ENCODE results near the gene STRIP2. TPM values are rescaled to one million over a fixed set of nuclear protein-coding genes. Genes with fewer than 3 reads are reported as not detected.

Gene STRIP2
- total and polyA plus RNA-seq, 9 of the 15 experiments (the other 6 are each of a cell fraction or from before 2014, with no cell fraction given), result 10.1 to 81.8 (median 42.3) TPM

DNA sequence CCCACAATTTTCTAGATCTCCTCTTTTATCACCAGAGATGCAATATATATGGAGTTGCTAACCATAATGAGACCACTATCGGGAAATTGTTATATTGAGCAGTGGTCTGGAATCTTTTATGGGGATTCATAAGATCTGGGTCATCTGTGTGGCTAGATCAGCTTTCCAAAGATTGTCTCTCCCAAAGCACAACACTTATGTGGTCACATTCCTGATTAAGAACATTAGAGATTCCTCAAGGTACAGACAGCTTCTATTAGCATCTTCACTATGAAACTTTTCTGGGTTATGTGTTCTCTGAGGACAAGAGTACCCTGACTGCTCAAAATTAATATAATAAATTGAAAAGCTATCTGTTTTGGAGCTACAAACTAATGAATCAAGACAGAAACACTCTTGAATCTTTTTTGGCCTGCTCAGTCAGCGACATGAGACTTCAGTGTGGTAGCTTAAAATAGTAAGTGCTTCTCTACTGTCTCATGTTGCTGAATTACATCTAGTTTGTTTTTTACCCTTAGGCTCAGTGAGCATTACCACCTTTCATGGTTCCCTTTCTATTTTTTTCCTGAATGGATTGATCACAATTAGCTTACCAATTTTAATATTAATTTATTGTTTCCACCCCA, 42.6 kb upstream of the STRIP2 start:
- ATAC-seq (no peak), FAIRE-seq (no peak), DNase-seq (ENCODE audit: extremely low read depth in 1 of 4, low spot score in 3 of 4) (no peak)
- BruUV-seq (replicated peaks), result no TSS peak
- Histone ChIP-seq H3K9me3 (replicated peaks; ENCODE audit: control insufficient read depth, insufficient read depth, low read depth, low read length) (no peaks in the 10 kb centered on the region), H3K27ac (ENCODE audit: extremely low read depth, low read depth, low read length) (no peak overlapping the region), H3K4me3 (no peak overlapping the region), H3K9me1 (ENCODE audit: control insufficient read depth, insufficient read depth, low read length) (no peaks in the 10 kb centered on the region), H2AFZ (ENCODE audit: low read depth, low read length) (no peak overlapping the region), H4K20me1 (replicated peaks; ENCODE audit: control insufficient read depth, insufficient read depth, low read length) (no peaks in the 10 kb centered on the region), H3K36me3 (ENCODE audit: control insufficient read depth, insufficient read depth, low read length) (no peaks in the 10 kb centered on the region; the same call in 2 of the 3 replicates), H3K27me3 (ENCODE audit: control insufficient read depth in 2 of 2, insufficient read depth in 2 of 2, low read length in 2 of 2) (no peaks in the 10 kb centered on the region), H3K9ac (ENCODE audit: insufficient read depth in 1 of 2, low read depth in 2 of 2, low read length in 2 of 2) (no peak overlapping the region), H3K4me2 (ENCODE audit: insufficient read depth, low read length) (no peak overlapping the region), H3K79me2 (ENCODE audit: control insufficient read depth, insufficient read depth, low read length) (no peaks in the 10 kb centered on the region), H3K4me1 (replicated peaks in 1 of 2; ENCODE audit: control insufficient read depth in 2 of 2, insufficient read depth in 2 of 2, low read length in 2 of 2) (peaks cover 0 to 5% of the 10 kb centered on the region in 2 experiments; a peak in 3 of 5 replicates)
- POLR2A ChIA-PET, result interaction anchor here (0.7 to 1.6 kb wide), 4 partner anchors 10 to 47 kb away, joined by 3 to 6 read pairs (median 4); partner anchors contain the start of gene STRIP2
- TF ChIP-seq HDAC8 (tag; IDR thresholded peaks at IDR 0.05) (no peak), ZSCAN29 (IDR thresholded peaks at IDR 0.05) (no peak), LEF1 (IDR thresholded peaks at IDR 0.05) (no peak), NCOA1 (IDR thresholded peaks at IDR 0.05; ENCODE audit: low read depth) (no peak), TCF3 (CRISPR knock-in tag; IDR thresholded peaks at IDR 0.05) (no peak)
- TF ChIP-seq, protein P1, sequence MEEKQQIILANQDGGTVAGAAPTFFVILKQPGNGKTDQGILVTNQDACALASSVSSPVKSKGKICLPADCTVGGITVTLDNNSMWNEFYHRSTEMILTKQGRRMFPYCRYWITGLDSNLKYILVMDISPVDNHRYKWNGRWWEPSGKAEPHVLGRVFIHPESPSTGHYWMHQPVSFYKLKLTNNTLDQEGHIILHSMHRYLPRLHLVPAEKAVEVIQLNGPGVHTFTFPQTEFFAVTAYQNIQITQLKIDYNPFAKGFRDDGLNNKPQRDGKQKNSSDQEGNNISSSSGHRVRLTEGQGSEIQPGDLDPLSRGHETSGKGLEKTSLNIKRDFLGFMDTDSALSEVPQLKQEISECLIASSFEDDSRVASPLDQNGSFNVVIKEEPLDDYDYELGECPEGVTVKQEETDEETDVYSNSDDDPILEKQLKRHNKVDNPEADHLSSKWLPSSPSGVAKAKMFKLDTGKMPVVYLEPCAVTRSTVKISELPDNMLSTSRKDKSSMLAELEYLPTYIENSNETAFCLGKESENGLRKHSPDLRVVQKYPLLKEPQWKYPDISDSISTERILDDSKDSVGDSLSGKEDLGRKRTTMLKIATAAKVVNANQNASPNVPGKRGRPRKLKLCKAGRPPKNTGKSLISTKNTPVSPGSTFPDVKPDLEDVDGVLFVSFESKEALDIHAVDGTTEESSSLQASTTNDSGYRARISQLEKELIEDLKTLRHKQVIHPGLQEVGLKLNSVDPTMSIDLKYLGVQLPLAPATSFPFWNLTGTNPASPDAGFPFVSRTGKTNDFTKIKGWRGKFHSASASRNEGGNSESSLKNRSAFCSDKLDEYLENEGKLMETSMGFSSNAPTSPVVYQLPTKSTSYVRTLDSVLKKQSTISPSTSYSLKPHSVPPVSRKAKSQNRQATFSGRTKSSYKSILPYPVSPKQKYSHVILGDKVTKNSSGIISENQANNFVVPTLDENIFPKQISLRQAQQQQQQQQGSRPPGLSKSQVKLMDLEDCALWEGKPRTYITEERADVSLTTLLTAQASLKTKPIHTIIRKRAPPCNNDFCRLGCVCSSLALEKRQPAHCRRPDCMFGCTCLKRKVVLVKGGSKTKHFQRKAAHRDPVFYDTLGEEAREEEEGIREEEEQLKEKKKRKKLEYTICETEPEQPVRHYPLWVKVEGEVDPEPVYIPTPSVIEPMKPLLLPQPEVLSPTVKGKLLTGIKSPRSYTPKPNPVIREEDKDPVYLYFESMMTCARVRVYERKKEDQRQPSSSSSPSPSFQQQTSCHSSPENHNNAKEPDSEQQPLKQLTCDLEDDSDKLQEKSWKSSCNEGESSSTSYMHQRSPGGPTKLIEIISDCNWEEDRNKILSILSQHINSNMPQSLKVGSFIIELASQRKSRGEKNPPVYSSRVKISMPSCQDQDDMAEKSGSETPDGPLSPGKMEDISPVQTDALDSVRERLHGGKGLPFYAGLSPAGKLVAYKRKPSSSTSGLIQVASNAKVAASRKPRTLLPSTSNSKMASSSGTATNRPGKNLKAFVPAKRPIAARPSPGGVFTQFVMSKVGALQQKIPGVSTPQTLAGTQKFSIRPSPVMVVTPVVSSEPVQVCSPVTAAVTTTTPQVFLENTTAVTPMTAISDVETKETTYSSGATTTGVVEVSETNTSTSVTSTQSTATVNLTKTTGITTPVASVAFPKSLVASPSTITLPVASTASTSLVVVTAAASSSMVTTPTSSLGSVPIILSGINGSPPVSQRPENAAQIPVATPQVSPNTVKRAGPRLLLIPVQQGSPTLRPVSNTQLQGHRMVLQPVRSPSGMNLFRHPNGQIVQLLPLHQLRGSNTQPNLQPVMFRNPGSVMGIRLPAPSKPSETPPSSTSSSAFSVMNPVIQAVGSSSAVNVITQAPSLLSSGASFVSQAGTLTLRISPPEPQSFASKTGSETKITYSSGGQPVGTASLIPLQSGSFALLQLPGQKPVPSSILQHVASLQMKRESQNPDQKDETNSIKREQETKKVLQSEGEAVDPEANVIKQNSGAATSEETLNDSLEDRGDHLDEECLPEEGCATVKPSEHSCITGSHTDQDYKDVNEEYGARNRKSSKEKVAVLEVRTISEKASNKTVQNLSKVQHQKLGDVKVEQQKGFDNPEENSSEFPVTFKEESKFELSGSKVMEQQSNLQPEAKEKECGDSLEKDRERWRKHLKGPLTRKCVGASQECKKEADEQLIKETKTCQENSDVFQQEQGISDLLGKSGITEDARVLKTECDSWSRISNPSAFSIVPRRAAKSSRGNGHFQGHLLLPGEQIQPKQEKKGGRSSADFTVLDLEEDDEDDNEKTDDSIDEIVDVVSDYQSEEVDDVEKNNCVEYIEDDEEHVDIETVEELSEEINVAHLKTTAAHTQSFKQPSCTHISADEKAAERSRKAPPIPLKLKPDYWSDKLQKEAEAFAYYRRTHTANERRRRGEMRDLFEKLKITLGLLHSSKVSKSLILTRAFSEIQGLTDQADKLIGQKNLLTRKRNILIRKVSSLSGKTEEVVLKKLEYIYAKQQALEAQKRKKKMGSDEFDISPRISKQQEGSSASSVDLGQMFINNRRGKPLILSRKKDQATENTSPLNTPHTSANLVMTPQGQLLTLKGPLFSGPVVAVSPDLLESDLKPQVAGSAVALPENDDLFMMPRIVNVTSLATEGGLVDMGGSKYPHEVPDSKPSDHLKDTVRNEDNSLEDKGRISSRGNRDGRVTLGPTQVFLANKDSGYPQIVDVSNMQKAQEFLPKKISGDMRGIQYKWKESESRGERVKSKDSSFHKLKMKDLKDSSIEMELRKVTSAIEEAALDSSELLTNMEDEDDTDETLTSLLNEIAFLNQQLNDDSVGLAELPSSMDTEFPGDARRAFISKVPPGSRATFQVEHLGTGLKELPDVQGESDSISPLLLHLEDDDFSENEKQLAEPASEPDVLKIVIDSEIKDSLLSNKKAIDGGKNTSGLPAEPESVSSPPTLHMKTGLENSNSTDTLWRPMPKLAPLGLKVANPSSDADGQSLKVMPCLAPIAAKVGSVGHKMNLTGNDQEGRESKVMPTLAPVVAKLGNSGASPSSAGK (IDR thresholded peaks at IDR 0.05), result no peak
- intact Hi-C loops (cut with micrococcal nuclease) (no loop called here), in situ Hi-C loops (cut with MboI) (no loop called here)
- WGBS (ENCODE audit: insufficient coverage, low coverage, missing lambda C conversion rate), result 33% methylated on average over 2 of the region's 2 CpGs
- CTCF ChIA-PET (ENCODE audit: low intra/inter-chr PET ratio), result interaction anchor here (0.7 kb wide), 1 partner anchor 267 kb away, joined by 3 read pairs; no protein-coding TSS in a partner anchor

All from K562 (cell line).